PC-3 (cell line): ENCODE measurements around the gene CRYGD. TPM values are rescaled to one million over a fixed set of nuclear protein-coding genes. Genes with fewer than 3 reads are reported as not detected.
A peak's percentile ranks its signal among the peaks of the same experiment; 100 is the strongest.

Experiments used
- ATAC-seq: fragments of 200-7000 bp; cut with Tn5 transposase; 2 replicates; pipeline ENCODE4 v1.9.1; 2020; ENCODE audit warnings: mild to moderate bottlenecking, moderate library complexity
- BruUV-seq: library from RNA; stranded (reverse); fragments of 400-500 nt; replicated peaks from 2 replicates; lab custom pipeline; 2021; lab: Mats Ljungman, UMichigan
- CTCF ChIA-PET: fragments of 300-600 bp; sonication (Branson Sonifier 250); formaldehyde crosslinking; loops from one replicate; lab custom pipeline; 2022; ENCODE audit warnings: antibody characterized with exemption; lab: Charles Lee
- POLR2A ChIA-PET: fragments of 300-600 bp; sonication (Branson Sonifier 250); formaldehyde crosslinking; loops from one replicate; lab custom pipeline; 2022; ENCODE audit warnings: antibody characterized with exemption; ENCODE audit not compliant: unreplicated experiment; lab: Charles Lee
- DNase-seq: peaks from one replicate; pipeline ENCODE4 v3.0.0-alpha.2; 2015
- H2AFZ ChIP-seq: fragments of 300-600 bp; sonication (generic); 2 replicates; pipeline ENCODE4 v1.6.0; 2016; ENCODE audit warnings: antibody characterized with exemption, low read length
- H3F3A ChIP-seq: fragments of 300-600 bp; sonication (generic); one replicate; pipeline ENCODE4 v1.6.0; 2017; ENCODE audit warnings: antibody characterized with exemption, low read length, control low read depth, mild to moderate bottlenecking; ENCODE audit not compliant: unreplicated experiment
- H3K27ac ChIP-seq: fragments of 300-600 bp; sonication (generic); 2 replicates; pipeline ENCODE4 v1.5.1; 2016; ENCODE audit warnings: mild to moderate bottlenecking, low read length
- H3K27me3 ChIP-seq: fragments of 300-600 bp; sonication (generic); 2 replicates; pipeline ENCODE4 v1.6.1; 2016; ENCODE audit warnings: low read length, mixed read lengths
- H3K36me3 ChIP-seq: fragments of 300-600 bp; sonication (generic); 2 replicates; pipeline ENCODE4 v1.6.1; 2016; ENCODE audit warnings: low read depth, mixed run types, low read length, mixed read lengths
- H3K4me1 ChIP-seq: fragments of 300-600 bp; sonication (generic); 2 replicates; pipeline ENCODE4 v1.5.1; 2016; ENCODE audit warnings: low read length; ENCODE audit not compliant: insufficient read depth
- H3K4me2 ChIP-seq: fragments of 300-600 bp; sonication (generic); 2 replicates; pipeline ENCODE4 v1.6.0; 2016; ENCODE audit warnings: low read length
- H3K4me3 ChIP-seq: fragments of 300-600 bp; sonication (generic); 2 replicates; pipeline ENCODE4 v1.5.1; 2016; ENCODE audit warnings: mild to moderate bottlenecking, low read length, mixed read lengths
- H3K79me2 ChIP-seq: fragments of 300-600 bp; sonication (generic); 2 replicates; pipeline ENCODE4 v1.6.1; 2017; ENCODE audit warnings: low read length, mixed read lengths
- H3K9ac ChIP-seq: fragments of 300-600 bp; sonication (generic); 2 replicates; pipeline ENCODE4 v1.6.0; 2016; ENCODE audit warnings: mild to moderate bottlenecking, low read length
- H3K9me2 ChIP-seq: fragments of 300-600 bp; sonication (generic); replicated peaks from 2 replicates; pipeline ENCODE4 v1.6.1; 2016; ENCODE audit warnings: mixed run types, low read length, mixed read lengths
- H3K9me3 ChIP-seq: fragments of 300-600 bp; sonication (generic); 2 replicates; pipeline ENCODE4 v1.6.1; 2016; ENCODE audit warnings: low read length, mixed read lengths
- H4K20me1 ChIP-seq: fragments of 300-600 bp; sonication (generic); 2 replicates; pipeline ENCODE4 v1.6.1; 2016; ENCODE audit warnings: low read length, mixed read lengths
- EZH2 ChIP-seq: fragments of 300-600 bp; sonication (generic); IDR thresholded peaks from one replicate; pipeline ENCODE4 v1.6.1; 2017; ENCODE audit warnings: antibody characterized with exemption, mild to moderate bottlenecking, low read length; ENCODE audit not compliant: unreplicated experiment
- EZH2phosphoT487 ChIP-seq: fragments of 300-600 bp; sonication (generic); IDR thresholded peaks from 2 replicates; pipeline ENCODE4 v1.6.1; 2018; ENCODE audit warnings: mild to moderate bottlenecking, antibody characterized with exemption, low read length, borderline replicate concordance
- intact Hi-C: fragments of 100-400 bp; cut with micrococcal nuclease; formaldehyde crosslinking; loops from 2 replicates; pipeline ENCODE4 v1.9.0; 2023
- total RNA-seq: library from RNA; depleted of rRNA; stranded (reverse); fragments of >200 nt; gene quantifications from 2 replicates; pipeline ENCODE4 v1.2.3, GENCODE V29; 2014
- TF ChIP-seq, protein P1 (sequence below): fragments of 300-600 bp; sonication (generic); conservative IDR thresholded peaks from 2 replicates; pipeline ENCODE4 v1.5.1; 2017; ENCODE audit warnings: antibody characterized with exemption, low read depth, mild to moderate bottlenecking, low read length

CRYGD gene
- total RNA-seq, 1 experiment from 2014 or later, result not detected

DNA sequence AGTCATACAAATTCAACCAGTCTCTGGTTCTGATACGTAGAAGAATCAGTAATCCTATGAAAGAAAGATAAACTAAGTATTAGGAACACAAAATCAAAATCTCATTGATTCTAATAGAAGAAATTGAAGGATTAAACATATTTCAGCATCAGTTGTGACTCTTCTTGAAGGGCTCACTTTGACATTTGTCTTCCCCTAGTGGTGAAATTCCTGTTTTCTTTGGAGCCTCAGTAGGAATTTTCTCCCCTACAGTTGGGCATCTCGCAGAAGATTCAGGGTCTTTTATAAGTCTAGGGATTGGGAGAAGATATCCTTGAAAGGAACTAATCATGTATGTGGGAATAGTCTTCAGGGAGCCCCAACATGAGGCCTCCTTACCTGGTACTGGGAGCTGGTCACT, 24.5 kb upstream of the CRYGD start:
- Histone ChIP-seq H4K20me1 (no peaks in the 10 kb centered on the region), H3K4me2 (no peak overlapping the region), H3K9me3 (no peaks in the 10 kb centered on the region), H3F3A (no peaks in the 10 kb centered on the region), H3K4me3 (no peak overlapping the region), H3K4me1 (no peaks in the 10 kb centered on the region), H3K27me3 (no peaks in the 10 kb centered on the region), H3K36me3 (no peaks in the 10 kb centered on the region), H3K9ac (no peak overlapping the region), H3K27ac (no peak overlapping the region), H2AFZ (no peak overlapping the region), H3K9me2 (no peaks in the 10 kb centered on the region), H3K79me2 (no peaks in the 10 kb centered on the region)
- TF ChIP-seq, protein P1, sequence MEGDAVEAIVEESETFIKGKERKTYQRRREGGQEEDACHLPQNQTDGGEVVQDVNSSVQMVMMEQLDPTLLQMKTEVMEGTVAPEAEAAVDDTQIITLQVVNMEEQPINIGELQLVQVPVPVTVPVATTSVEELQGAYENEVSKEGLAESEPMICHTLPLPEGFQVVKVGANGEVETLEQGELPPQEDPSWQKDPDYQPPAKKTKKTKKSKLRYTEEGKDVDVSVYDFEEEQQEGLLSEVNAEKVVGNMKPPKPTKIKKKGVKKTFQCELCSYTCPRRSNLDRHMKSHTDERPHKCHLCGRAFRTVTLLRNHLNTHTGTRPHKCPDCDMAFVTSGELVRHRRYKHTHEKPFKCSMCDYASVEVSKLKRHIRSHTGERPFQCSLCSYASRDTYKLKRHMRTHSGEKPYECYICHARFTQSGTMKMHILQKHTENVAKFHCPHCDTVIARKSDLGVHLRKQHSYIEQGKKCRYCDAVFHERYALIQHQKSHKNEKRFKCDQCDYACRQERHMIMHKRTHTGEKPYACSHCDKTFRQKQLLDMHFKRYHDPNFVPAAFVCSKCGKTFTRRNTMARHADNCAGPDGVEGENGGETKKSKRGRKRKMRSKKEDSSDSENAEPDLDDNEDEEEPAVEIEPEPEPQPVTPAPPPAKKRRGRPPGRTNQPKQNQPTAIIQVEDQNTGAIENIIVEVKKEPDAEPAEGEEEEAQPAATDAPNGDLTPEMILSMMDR, result peak; percentile 63
- no peak for TF ChIP-seq EZH2
- no peak for TF ChIP-seq EZH2phosphoT487
- no peak for ATAC-seq
- BruUV-seq, result no TSS peak
- DNase-seq, result peak; percentile 28
- ChIA-PET POLR2A (no interaction called here), CTCF (interaction anchor here (0.8 kb wide), 1 partner anchor 105 kb away, joined by 3 read pairs; no protein-coding TSS in a partner anchor)
- intact Hi-C loops, result loop anchor here (2.0 kb wide), 1 partner anchor 46 kb away; no protein-coding TSS in a partner anchor

DNA sequence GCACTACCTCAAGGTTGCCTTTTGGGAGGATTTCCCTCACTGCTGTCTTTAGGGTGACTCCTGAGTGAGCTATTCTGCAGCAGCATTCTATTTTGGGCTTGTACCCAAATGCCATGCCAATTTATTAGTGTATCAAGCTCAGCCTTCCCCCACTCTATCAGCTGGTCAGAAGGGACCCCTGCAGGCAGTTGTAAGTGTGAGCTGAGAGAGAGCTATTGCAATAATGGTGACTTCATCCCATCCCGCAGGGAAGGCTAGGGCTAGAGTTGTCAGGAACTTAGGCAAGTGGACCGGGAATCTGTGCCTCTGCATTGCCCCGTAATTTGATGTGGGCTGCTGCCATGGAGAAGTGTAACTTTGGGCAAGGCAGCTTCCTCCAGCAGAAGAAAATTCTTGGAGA, 23.4 kb upstream of the CRYGD start:
- H3K79me2 ChIP-seq, result no peaks in the 10 kb centered on the region
- no peaks in the 10 kb centered on the region for H3K36me3 ChIP-seq
- no peak overlapping the region for H3K4me2 ChIP-seq
- CTCF ChIA-PET, result interaction anchor here (0.6 to 1.0 kb wide), 2 partner anchors 13 to 23 kb away, joined by 3 to 4 read pairs; no protein-coding TSS in a partner anchor
- intact Hi-C loops, result loop anchor here (2.0 kb wide), 1 partner anchor 45 kb away; no protein-coding TSS in a partner anchor
- no peaks in the 10 kb centered on the region for H3K27me3 ChIP-seq
- ATAC-seq, result no peak
- no peak overlapping the region for H3K4me3 ChIP-seq
- TF ChIP-seq, protein P1, result no peak
- TF ChIP-seq EZH2phosphoT487 (no peak), EZH2 (no peak)
- H3K9ac ChIP-seq, result no peak overlapping the region
- no peaks in the 10 kb centered on the region for H3K4me1 ChIP-seq
- POLR2A ChIA-PET, result no interaction called here
- H4K20me1 ChIP-seq, result no peaks in the 10 kb centered on the region
- no TSS peak for BruUV-seq
- H3K9me2 ChIP-seq, result no peaks in the 10 kb centered on the region
- no peaks in the 10 kb centered on the region for H3F3A ChIP-seq
- no peak overlapping the region for H3K27ac ChIP-seq
- DNase-seq, result no peak
- H3K9me3 ChIP-seq, result no peaks in the 10 kb centered on the region
- H2AFZ ChIP-seq, result no peak overlapping the region

DNA sequence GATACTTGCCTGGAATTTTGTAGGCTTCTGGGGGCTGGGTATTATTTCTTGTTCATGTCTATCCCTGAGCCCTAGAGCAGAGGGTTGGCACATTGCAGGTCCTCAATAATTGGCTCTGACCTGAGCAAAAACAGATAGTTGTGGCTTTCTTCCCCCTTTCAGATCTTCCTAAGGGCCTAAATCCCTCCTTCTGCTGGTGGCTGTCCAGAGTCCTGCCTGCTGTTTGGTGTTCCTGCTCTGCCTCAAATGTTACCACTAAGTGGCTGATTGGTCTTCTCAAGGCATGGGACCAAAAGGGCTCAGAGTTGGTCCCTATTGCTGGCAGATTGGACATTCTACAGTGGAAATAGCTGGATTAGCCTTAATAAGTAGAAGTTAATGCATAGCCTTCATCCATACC, 22.7 kb upstream of the CRYGD start:
- intact Hi-C loops, result no loop called here
- DNase-seq, result no peak
- CTCF ChIA-PET, result interaction anchor here (1.0 kb wide), 1 partner anchor 12 kb away, joined by 4 read pairs; no protein-coding TSS in a partner anchor

More for the DNA sequence above, 22.7 kb upstream of the CRYGD start:
- Histone ChIP-seq H3K27me3 (no peaks in the 10 kb centered on the region), H3F3A (no peaks in the 10 kb centered on the region), H3K9me3 (no peaks in the 10 kb centered on the region), H3K27ac (no peak overlapping the region), H3K4me2 (no peak overlapping the region), H3K36me3 (no peaks in the 10 kb centered on the region), H2AFZ (no peak overlapping the region), H3K9ac (no peak overlapping the region), H3K79me2 (no peaks in the 10 kb centered on the region), H3K4me1 (peaks cover 6% of the 10 kb centered on the region; the same call in 1 of the 2 replicates), H4K20me1 (no peaks in the 10 kb centered on the region), H3K4me3 (no peak overlapping the region), H3K9me2 (no peaks in the 10 kb centered on the region)
- TF ChIP-seq, protein P1, result no peak
- no peak for ATAC-seq
- POLR2A ChIA-PET, result no interaction called here
- BruUV-seq, result no TSS peak
